OCI-LY7 (cell line): ENCODE data around the gene CDC42BPA. TPM values are rescaled to one million over a fixed set of nuclear protein-coding genes. Genes with fewer than 3 reads are reported as not detected.

ENCODE experiments used
- BruUV-seq: library from RNA; stranded (reverse); fragments of 400-500 nt; replicated peaks from 2 replicates; lab custom pipeline; 2021; lab: Mats Ljungman, UMichigan
- CTCF ChIA-PET: fragments of 300-600 bp; sonication (Branson Sonifier 250); formaldehyde crosslinking; loops from one replicate; lab custom pipeline; 2022; ENCODE audit warnings: antibody characterized with exemption; ENCODE audit not compliant: unreplicated experiment; lab: Charles Lee
- POLR2A ChIA-PET: fragments of 300-600 bp; sonication (Branson Sonifier 250); formaldehyde crosslinking; loops from one replicate; lab custom pipeline; 2022; ENCODE audit warnings: antibody characterized with exemption; lab: Charles Lee
- DNase-seq: peaks from one replicate; pipeline ENCODE4 v3.0.0-alpha.2; 2015; ENCODE audit warnings: low spot score
- H2AFZ ChIP-seq: fragments of 200-600 bp; sonication (generic), shearing (Covaris generic); 2 replicates; pipeline ENCODE4 v1.6.1; 2014; ENCODE audit warnings: mild to moderate bottlenecking, antibody characterized with exemption, low read length, moderate library complexity
- H3K27ac ChIP-seq: fragments of 200-600 bp; sonication (generic); 2 replicates; pipeline ENCODE4 v1.5.1; 2014; ENCODE audit warnings: mixed run types, low read depth, mild to moderate bottlenecking, moderate library complexity, low read length, inconsistent platforms; ENCODE audit not compliant: poor library complexity, severe bottlenecking
- H3K36me3 ChIP-seq: fragments of 200-600 bp; sonication (generic); 2 replicates; pipeline ENCODE4 v1.6.1; 2014; ENCODE audit warnings: mild to moderate bottlenecking, antibody characterized with exemption, low read length, moderate library complexity, mixed read lengths; ENCODE audit not compliant: insufficient read depth
- H3K4me1 ChIP-seq: fragments of 200-600 bp; sonication (generic); 2 replicates; pipeline ENCODE4 v1.5.1; 2014; ENCODE audit warnings: mild to moderate bottlenecking, low read length; ENCODE audit not compliant: insufficient read depth, poor library complexity, severe bottlenecking
- H3K4me2 ChIP-seq: fragments of 200-600 bp; sonication (generic); 2 replicates; pipeline ENCODE4 v1.6.1; 2014; ENCODE audit warnings: mild to moderate bottlenecking, low read length
- H3K4me3 ChIP-seq: fragments of 200-600 bp; sonication (generic); 2 replicates; pipeline ENCODE4 v1.5.1; 2014; ENCODE audit warnings: mild to moderate bottlenecking, low read depth, low read length; ENCODE audit not compliant: poor library complexity, severe bottlenecking
- H3K79me2 ChIP-seq: fragments of 200-600 bp; sonication (generic); 2 replicates; pipeline ENCODE4 v1.6.1; 2016; ENCODE audit warnings: low read depth, mild to moderate bottlenecking, low read length, moderate library complexity, mixed read lengths; ENCODE audit not compliant: insufficient read depth
- H3K9me2 ChIP-seq: fragments of 200-600 bp; sonication (generic); 2 replicates; pipeline ENCODE4 v1.6.1; 2016; ENCODE audit warnings: mild to moderate bottlenecking, low read length, mixed read lengths; ENCODE audit not compliant: insufficient read depth
- H3K9me3 ChIP-seq: fragments of 200-600 bp; sonication (generic); 2 replicates; pipeline ENCODE4 v1.6.1; 2014; ENCODE audit warnings: mild to moderate bottlenecking, mixed run types, low read length, mixed read lengths
- H4K20me1 ChIP-seq: fragments of 200-600 bp; sonication (generic); 2 replicates; pipeline ENCODE4 v1.6.1; 2014; ENCODE audit warnings: mild to moderate bottlenecking, antibody characterized with exemption, low read length, moderate library complexity, mixed read lengths; ENCODE audit not compliant: insufficient read depth
- EZH2phosphoT487 ChIP-seq: fragments of 200-600 bp; sonication (generic); IDR thresholded peaks from 2 replicates; pipeline ENCODE4 v1.6.1; 2018; ENCODE audit warnings: low read depth, borderline replicate concordance, mild to moderate bottlenecking, mixed run types, antibody characterized with exemption, low read length, moderate library complexity, mixed read lengths
- intact Hi-C: fragments of 100-400 bp; cut with micrococcal nuclease; formaldehyde crosslinking; loops from one replicate; pipeline ENCODE4 v1.10.0; 2022; ENCODE audit not compliant: unreplicated experiment
- total RNA-seq, 2 experiments: library from RNA; depleted of rRNA in 1 of 2; stranded (reverse); fragments of >200 nt in 1 of 2; shearing (Covaris generic) in 1 of 2; gene quantifications; 2 replicates each; pipeline ENCODE4 v1.2.3, GENCODE V29; 2014 to 2022
- TF ChIP-seq, protein P1 (sequence below): fragments of 200-600 bp; sonication (generic); conservative IDR thresholded peaks from 2 replicates; pipeline ENCODE4 v1.5.1; 2014; ENCODE audit warnings: mild to moderate bottlenecking, antibody characterized with exemption, low read length, moderate library complexity, mixed read lengths

Gene CDC42BPA
- total RNA-seq, 2 experiments from 2014 or later = not detected

DNA sequence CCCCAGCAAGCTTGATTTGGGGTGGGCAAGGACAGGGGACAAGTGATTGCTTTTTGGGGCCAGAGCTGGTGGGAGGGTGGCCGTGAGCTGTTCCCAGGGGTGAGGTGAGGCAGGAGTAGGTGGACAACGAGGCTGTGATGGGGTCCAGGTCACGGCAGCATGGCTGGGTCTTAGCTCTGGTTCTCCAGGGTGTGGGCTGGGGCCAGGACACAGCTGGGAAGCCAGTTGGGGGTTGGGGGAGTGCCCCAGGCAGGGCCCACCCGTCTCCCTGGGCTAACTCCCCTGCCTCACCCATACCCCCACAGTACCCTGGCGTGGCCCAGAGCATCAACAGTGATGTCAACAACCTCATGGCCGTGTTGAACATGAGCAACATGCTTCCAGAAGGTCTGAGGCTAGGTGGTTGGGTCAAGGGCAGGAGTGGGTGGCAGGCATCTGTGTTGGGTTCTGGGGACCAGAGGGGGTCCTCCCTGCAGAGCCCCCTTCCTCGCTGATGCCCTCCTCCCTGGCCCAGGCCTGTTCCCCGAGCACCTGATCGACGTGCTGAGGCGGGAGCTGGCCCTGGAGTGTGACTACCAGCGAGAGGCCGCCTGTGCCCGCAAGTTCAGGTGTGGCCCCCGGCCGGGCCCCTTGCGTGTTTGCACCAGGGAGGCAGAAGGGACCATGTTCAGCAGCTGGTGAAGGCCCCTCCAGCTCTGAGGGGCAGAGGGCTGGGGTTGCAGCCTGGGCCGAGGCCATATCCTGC, 334.9 kb downstream of the CDC42BPA start:
- H3K4me3 ChIP-seq = no peak overlapping the region
- no peak overlapping the region for H3K27ac ChIP-seq
- no peaks in the 10 kb centered on the region for H3K4me1 ChIP-seq
- no TSS peak for BruUV-seq
- TF ChIP-seq, protein P1, sequence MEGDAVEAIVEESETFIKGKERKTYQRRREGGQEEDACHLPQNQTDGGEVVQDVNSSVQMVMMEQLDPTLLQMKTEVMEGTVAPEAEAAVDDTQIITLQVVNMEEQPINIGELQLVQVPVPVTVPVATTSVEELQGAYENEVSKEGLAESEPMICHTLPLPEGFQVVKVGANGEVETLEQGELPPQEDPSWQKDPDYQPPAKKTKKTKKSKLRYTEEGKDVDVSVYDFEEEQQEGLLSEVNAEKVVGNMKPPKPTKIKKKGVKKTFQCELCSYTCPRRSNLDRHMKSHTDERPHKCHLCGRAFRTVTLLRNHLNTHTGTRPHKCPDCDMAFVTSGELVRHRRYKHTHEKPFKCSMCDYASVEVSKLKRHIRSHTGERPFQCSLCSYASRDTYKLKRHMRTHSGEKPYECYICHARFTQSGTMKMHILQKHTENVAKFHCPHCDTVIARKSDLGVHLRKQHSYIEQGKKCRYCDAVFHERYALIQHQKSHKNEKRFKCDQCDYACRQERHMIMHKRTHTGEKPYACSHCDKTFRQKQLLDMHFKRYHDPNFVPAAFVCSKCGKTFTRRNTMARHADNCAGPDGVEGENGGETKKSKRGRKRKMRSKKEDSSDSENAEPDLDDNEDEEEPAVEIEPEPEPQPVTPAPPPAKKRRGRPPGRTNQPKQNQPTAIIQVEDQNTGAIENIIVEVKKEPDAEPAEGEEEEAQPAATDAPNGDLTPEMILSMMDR = no peak
- TF ChIP-seq EZH2phosphoT487 = no peak
- no peaks in the 10 kb centered on the region for H3K79me2 ChIP-seq
- no peak for DNase-seq
- no peaks in the 10 kb centered on the region for H4K20me1 ChIP-seq
- H3K4me2 ChIP-seq = no peak overlapping the region
- H3K9me2 ChIP-seq = no peaks in the 10 kb centered on the region
- POLR2A ChIA-PET = interaction anchor here (0.7 kb wide), 1 partner anchor 503 kb away, joined by 3 read pairs; no protein-coding TSS in a partner anchor
- H2AFZ ChIP-seq = no peak overlapping the region
- CTCF ChIA-PET = no interaction called here
- intact Hi-C loops = no loop called here
- no peaks in the 10 kb centered on the region for H3K36me3 ChIP-seq
- H3K9me3 ChIP-seq = no peaks in the 10 kb centered on the region

DNA sequence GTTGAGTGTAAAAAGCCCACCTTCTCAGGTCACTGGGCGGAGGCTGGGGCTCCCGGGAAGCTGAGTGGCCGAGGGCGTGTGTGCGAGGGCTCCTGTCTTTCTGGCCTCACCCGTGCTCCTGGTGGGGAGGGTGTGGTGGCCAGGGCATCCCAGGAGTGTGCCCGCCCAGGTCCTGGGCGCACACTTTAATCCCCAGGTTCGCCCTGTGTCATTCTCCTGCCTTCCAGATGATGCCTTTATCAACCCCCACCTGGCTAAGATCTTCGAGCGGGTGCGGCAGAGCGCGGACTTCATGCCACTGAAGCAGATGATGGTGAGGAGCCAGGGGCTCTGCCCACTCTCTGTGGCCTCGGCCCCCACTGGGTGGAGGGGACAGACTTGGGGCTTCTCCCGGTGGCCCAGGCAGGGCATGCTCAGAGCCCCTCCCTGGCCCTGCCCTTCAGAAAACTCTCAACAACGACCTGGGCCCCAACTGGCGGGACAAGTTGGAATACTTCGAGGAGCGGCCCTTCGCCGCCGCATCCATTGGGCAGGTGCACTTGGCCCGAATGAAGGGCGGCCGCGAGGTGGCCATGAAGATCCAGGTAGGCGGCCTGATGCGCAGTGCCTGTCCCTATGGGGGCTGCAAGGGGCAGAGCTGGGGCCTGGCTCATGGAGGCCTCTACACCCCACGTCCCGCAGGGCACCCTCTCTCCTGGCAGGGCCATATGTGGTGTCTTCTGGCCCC, 335.7 kb downstream of the CDC42BPA start:
- ChIA-PET POLR2A (interaction anchor here (0.7 kb wide), 1 partner anchor 503 kb away, joined by 3 read pairs; no protein-coding TSS in a partner anchor), CTCF (no interaction called here)
- no peak for DNase-seq

More for the DNA sequence above, 335.7 kb downstream of the CDC42BPA start:
- Histone ChIP-seq H4K20me1 (no peaks in the 10 kb centered on the region), H3K79me2 (no peaks in the 10 kb centered on the region), H3K36me3 (no peaks in the 10 kb centered on the region), H3K27ac (no peak overlapping the region), H3K4me1 (no peaks in the 10 kb centered on the region), H3K4me3 (no peak overlapping the region), H3K4me2 (no peak overlapping the region), H2AFZ (no peak overlapping the region), H3K9me2 (no peaks in the 10 kb centered on the region), H3K9me3 (no peaks in the 10 kb centered on the region)
- intact Hi-C loops = no loop called here
- BruUV-seq = no TSS peak
- TF ChIP-seq EZH2phosphoT487 = no peak
- TF ChIP-seq, protein P1 = no peak
